ENCODE results near the gene GAST. TPM values are rescaled to one million over a fixed set of nuclear protein-coding genes. Genes with fewer than 3 reads are reported as not detected.

The GAST gene
- total and polyA plus RNA-seq, 2 of the 13 experiments (the other 11 are each of a cell fraction or from before 2014, with no cell fraction given): 0.32 to 0.42 TPM

DNA sequence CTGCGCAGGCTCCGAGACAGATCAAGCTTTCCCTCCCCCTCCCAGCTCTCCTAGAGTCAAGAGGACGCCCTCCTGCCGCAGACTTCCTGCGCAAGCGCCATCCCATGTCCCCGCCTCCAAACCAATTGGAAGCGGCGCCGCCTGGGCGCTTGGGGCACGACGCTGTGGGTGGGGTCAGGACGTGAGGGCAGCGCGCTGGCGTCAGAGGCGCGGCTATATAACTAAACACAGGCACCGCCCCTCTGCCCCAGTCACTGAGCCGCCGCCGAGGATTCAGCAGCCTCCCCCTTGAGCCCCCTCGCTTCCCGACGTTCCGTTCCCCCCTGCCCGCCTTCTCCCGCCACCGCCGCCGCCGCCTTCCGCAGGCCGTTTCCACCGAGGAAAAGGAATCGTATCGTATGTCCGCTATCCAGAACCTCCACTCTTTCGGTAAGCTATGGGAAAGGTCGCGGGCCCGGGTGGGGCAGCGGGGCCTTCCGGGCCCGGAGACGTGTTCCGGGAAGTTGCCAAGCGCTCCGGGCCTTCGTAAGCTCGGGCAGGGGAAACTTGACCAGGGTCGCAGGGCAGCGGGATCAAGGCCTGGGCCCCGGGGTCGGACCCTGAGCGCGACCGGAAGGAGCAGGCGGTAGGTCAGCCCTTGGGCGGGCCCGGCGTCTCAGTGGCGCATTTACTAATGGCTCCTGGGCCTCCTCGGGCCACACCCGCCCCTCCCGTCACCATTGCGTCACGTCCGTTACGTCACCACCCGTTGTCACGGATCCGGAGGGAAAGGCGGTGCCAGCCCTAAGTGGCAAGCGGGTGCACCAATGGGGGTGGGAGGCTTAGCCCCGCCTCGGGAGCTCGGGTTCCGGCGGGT lies 23.3 kb upstream of the GAST start, which contains the start of gene EIF1 (continued):
- TF ChIP-seq, protein P1, sequence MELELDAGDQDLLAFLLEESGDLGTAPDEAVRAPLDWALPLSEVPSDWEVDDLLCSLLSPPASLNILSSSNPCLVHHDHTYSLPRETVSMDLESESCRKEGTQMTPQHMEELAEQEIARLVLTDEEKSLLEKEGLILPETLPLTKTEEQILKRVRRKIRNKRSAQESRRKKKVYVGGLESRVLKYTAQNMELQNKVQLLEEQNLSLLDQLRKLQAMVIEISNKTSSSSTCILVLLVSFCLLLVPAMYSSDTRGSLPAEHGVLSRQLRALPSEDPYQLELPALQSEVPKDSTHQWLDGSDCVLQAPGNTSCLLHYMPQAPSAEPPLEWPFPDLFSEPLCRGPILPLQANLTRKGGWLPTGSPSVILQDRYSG (CRISPR knock-in tag; IDR thresholded peaks at IDR 0.05): peak; percentile 14; the same call in 1 of the 2 replicates
- peak; percentile 87 for TF ChIP-seq PHF21A (CRISPR knock-in tag; IDR thresholded peaks at IDR 0.05)
- TF ChIP-seq CBX1 (IDR thresholded peaks at IDR 0.05; ENCODE audit: low read depth): peak; percentile 90
- TF ChIP-seq SRF (IDR thresholded peaks at IDR 0.05; ENCODE audit: low read depth, low read length): peak; percentile 42; the same call in 1 of the 2 replicates
- TF ChIP-seq ZKSCAN5 (CRISPR knock-in tag; IDR thresholded peaks at IDR 0.05): peak; percentile 74; the same call in 1 of the 2 replicates
- TF ChIP-seq, protein P2, sequence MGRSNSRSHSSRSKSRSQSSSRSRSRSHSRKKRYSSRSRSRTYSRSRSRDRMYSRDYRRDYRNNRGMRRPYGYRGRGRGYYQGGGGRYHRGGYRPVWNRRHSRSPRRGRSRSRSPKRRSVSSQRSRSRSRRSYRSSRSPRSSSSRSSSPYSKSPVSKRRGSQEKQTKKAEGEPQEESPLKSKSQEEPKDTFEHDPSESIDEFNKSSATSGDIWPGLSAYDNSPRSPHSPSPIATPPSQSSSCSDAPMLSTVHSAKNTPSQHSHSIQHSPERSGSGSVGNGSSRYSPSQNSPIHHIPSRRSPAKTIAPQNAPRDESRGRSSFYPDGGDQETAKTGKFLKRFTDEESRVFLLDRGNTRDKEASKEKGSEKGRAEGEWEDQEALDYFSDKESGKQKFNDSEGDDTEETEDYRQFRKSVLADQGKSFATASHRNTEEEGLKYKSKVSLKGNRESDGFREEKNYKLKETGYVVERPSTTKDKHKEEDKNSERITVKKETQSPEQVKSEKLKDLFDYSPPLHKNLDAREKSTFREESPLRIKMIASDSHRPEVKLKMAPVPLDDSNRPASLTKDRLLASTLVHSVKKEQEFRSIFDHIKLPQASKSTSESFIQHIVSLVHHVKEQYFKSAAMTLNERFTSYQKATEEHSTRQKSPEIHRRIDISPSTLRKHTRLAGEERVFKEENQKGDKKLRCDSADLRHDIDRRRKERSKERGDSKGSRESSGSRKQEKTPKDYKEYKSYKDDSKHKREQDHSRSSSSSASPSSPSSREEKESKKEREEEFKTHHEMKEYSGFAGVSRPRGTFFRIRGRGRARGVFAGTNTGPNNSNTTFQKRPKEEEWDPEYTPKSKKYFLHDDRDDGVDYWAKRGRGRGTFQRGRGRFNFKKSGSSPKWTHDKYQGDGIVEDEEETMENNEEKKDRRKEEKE (IDR thresholded peaks at IDR 0.05): no peak
- TF ChIP-seq ZNF772 (CRISPR knock-in tag; IDR thresholded peaks at IDR 0.05): peak; percentile 92
- TF ChIP-seq PTBP1 (IDR thresholded peaks at IDR 0.05; ENCODE audit: low read depth, low read length, poor library complexity, severe bottlenecking): no peak
- TF ChIP-seq, protein P3, sequence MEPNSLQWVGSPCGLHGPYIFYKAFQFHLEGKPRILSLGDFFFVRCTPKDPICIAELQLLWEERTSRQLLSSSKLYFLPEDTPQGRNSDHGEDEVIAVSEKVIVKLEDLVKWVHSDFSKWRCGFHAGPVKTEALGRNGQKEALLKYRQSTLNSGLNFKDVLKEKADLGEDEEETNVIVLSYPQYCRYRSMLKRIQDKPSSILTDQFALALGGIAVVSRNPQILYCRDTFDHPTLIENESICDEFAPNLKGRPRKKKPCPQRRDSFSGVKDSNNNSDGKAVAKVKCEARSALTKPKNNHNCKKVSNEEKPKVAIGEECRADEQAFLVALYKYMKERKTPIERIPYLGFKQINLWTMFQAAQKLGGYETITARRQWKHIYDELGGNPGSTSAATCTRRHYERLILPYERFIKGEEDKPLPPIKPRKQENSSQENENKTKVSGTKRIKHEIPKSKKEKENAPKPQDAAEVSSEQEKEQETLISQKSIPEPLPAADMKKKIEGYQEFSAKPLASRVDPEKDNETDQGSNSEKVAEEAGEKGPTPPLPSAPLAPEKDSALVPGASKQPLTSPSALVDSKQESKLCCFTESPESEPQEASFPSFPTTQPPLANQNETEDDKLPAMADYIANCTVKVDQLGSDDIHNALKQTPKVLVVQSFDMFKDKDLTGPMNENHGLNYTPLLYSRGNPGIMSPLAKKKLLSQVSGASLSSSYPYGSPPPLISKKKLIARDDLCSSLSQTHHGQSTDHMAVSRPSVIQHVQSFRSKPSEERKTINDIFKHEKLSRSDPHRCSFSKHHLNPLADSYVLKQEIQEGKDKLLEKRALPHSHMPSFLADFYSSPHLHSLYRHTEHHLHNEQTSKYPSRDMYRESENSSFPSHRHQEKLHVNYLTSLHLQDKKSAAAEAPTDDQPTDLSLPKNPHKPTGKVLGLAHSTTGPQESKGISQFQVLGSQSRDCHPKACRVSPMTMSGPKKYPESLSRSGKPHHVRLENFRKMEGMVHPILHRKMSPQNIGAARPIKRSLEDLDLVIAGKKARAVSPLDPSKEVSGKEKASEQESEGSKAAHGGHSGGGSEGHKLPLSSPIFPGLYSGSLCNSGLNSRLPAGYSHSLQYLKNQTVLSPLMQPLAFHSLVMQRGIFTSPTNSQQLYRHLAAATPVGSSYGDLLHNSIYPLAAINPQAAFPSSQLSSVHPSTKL (CRISPR knock-in tag; IDR thresholded peaks at IDR 0.05): peak; percentile 58
- TF ChIP-seq, protein P4, sequence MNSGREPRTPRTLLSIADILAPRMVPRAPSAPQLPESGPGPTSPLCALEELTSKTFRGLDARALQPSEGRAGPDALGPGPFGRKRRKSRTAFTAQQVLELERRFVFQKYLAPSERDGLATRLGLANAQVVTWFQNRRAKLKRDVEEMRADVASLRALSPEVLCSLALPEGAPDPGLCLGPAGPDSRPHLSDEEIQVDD (CRISPR knock-in tag; IDR thresholded peaks at IDR 0.05; ENCODE audit: borderline replicate concordance): peak; percentile 93; the same call in 1 of the 2 replicates
- no peak for TF ChIP-seq TRIM24 (CRISPR knock-in tag; IDR thresholded peaks at IDR 0.05)
- TF ChIP-seq, protein P5, sequence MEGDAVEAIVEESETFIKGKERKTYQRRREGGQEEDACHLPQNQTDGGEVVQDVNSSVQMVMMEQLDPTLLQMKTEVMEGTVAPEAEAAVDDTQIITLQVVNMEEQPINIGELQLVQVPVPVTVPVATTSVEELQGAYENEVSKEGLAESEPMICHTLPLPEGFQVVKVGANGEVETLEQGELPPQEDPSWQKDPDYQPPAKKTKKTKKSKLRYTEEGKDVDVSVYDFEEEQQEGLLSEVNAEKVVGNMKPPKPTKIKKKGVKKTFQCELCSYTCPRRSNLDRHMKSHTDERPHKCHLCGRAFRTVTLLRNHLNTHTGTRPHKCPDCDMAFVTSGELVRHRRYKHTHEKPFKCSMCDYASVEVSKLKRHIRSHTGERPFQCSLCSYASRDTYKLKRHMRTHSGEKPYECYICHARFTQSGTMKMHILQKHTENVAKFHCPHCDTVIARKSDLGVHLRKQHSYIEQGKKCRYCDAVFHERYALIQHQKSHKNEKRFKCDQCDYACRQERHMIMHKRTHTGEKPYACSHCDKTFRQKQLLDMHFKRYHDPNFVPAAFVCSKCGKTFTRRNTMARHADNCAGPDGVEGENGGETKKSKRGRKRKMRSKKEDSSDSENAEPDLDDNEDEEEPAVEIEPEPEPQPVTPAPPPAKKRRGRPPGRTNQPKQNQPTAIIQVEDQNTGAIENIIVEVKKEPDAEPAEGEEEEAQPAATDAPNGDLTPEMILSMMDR (CRISPR knock-in tag; IDR thresholded peaks at IDR 0.05): no peak; the same call in 1 of the 2 replicates
- peak; percentile 64; the same call in 1 of the 2 replicates for TF ChIP-seq ZNF724P (CRISPR knock-in tag; IDR thresholded peaks at IDR 0.05; ENCODE audit: borderline replicate concordance)
- no peak for TF ChIP-seq MAFG (CRISPR knock-in tag; IDR thresholded peaks at IDR 0.05)
- no peak for TF ChIP-seq ZKSCAN1 (IDR thresholded peaks at IDR 0.05; ENCODE audit: low read length)
- TF ChIP-seq, protein P6, sequence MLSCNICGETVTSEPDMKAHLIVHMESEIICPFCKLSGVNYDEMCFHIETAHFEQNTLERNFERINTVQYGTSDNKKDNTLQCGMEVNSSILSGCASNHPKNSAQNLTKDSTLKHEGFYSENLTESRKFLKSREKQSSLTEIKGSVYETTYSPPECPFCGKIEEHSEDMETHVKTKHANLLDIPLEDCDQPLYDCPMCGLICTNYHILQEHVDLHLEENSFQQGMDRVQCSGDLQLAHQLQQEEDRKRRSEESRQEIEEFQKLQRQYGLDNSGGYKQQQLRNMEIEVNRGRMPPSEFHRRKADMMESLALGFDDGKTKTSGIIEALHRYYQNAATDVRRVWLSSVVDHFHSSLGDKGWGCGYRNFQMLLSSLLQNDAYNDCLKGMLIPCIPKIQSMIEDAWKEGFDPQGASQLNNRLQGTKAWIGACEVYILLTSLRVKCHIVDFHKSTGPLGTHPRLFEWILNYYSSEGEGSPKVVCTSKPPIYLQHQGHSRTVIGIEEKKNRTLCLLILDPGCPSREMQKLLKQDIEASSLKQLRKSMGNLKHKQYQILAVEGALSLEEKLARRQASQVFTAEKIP (CRISPR knock-in tag; IDR thresholded peaks at IDR 0.05; ENCODE audit: borderline replicate concordance): no peak

All from HepG2 (cell line).